Thyroid gland (tissue), 4 donors: Measurements from ENCODE around the gene TMEM119. TPM values are rescaled to one million over a fixed set of nuclear protein-coding genes. Genes with fewer than 3 reads are reported as not detected.
"Not testable (repeated sequence)": the region's sequence is repeated elsewhere in the genome, so short reads cannot be mapped to it uniquely, and the experiment has no call there.

Experiments used
- DNase-seq, 2 donors: peaks; one replicate each; pipeline ENCODE4 v3.0.0-alpha.2; 2019
- H3K27ac ChIP-seq, 3 donors: fragments of 200-600 bp; sonication (generic); 1 replicate in 2 of 3; 2 replicates in 1 of 3; pipeline ENCODE4 v1.5.1; 2016 to 2019; ENCODE audit warnings: mild to moderate bottlenecking in 1 of 3, moderate library complexity in 1 of 3
- H3K27me3 ChIP-seq: fragments of 200-600 bp; sonication (generic); one replicate; pipeline ENCODE4 v1.5.1; 2019
- H3K36me3 ChIP-seq, 2 donors: fragments of 200-600 bp; sonication (generic); one replicate each; pipeline ENCODE4 v1.5.1; 2016 to 2019
- H3K4me1 ChIP-seq, 2 donors: fragments of 200-600 bp; sonication (generic); one replicate each; pipeline ENCODE4 v1.5.1; 2017 to 2019
- H3K4me3 ChIP-seq, 3 donors: fragments of 200-600 bp; sonication (generic); replicated peaks in 1 of 3; 1 replicate in 2 of 3; 2 replicates in 1 of 3; pipeline ENCODE4 v1.5.1; 2016; ENCODE audit warnings: mild to moderate bottlenecking in 1 of 3
- H3K9me3 ChIP-seq: fragments of 200-600 bp; sonication (generic); one replicate; pipeline ENCODE4 v1.5.1; 2017
- POLR2A ChIP-seq, 2 donors: fragments of 450-650 bp; IDR thresholded peaks; one replicate each; pipeline ENCODE4 v1.6.1; 2017; ENCODE audit warnings: antibody characterized with exemption in 2 of 2, mild to moderate bottlenecking in 2 of 2, moderate library complexity in 1 of 2
- WGBS, 2 donors: methylation state at CpG; one replicate each; pipeline ENCODE4 v1.1.5; 2017; 5-methylcytosine and 5-hydroxymethylcytosine counted together
- intact Hi-C: fragments of 100-400 bp; cut with DNase I; formaldehyde crosslinking; loops from one replicate; pipeline ENCODE4 v1.15.1; 2023
- total RNA-seq, 4 donors: library from RNA; depleted of rRNA; stranded (reverse); fragments of >200 nt; gene quantifications; one replicate each; pipeline ENCODE4 v1.2.3, GENCODE V29; 2016
- TF ChIP-seq, protein P1 (sequence below), 6 experiments: fragments of 200-600 bp in 3 of 6; fragments of 450-650 bp in 3 of 6; sonication (generic) in 3 of 6; IDR thresholded peaks; one replicate each; pipeline ENCODE4 v1.5.1; 2016 to 2019; ENCODE audit warnings: antibody characterized with exemption in 6 of 6, mild to moderate bottlenecking in 2 of 6, inconsistent platforms in 1 of 6, moderate library complexity in 1 of 6

Gene TMEM119
- total RNA-seq, 4 donors from 2014 or later: 6.9 to 21.6 (median 15.3) TPM

DNA sequence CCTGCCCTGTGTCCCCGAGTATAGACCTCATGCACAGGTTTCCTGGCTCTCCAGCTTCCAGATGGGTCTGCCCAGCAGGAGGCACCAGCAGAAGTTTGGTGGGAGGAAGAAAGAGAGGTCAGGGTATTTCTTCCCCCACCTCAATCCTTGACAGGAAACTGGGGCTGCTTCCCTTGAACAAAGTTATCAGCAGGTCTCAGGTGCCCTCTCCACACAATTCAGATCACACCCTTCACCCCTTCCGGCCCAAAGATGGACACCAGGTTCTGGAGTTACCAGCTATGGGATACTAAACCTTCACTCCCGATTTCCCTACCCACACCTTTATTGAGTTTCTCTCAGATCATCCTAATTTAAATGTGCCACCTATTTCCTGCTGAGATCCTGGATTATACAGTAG lies 38.1 kb downstream of the TMEM119 start:
- no peak for TF ChIP-seq POLR2A (IDR thresholded peaks at IDR 0.05)
- TF ChIP-seq, protein P1, sequence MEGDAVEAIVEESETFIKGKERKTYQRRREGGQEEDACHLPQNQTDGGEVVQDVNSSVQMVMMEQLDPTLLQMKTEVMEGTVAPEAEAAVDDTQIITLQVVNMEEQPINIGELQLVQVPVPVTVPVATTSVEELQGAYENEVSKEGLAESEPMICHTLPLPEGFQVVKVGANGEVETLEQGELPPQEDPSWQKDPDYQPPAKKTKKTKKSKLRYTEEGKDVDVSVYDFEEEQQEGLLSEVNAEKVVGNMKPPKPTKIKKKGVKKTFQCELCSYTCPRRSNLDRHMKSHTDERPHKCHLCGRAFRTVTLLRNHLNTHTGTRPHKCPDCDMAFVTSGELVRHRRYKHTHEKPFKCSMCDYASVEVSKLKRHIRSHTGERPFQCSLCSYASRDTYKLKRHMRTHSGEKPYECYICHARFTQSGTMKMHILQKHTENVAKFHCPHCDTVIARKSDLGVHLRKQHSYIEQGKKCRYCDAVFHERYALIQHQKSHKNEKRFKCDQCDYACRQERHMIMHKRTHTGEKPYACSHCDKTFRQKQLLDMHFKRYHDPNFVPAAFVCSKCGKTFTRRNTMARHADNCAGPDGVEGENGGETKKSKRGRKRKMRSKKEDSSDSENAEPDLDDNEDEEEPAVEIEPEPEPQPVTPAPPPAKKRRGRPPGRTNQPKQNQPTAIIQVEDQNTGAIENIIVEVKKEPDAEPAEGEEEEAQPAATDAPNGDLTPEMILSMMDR (IDR thresholded peaks at IDR 0.05): no peak
- Histone ChIP-seq H3K27ac (no peak overlapping the region), H3K27me3 (no peaks in the 10 kb centered on the region), H3K9me3 (no peaks in the 10 kb centered on the region), H3K36me3 (peaks cover 0 to 6% of the 10 kb centered on the region in 2 donors), H3K4me1 (peaks cover 17 to 19% of the 10 kb centered on the region in 2 donors), H3K4me3 (peak overlapping the region in 1 of 3 donors; percentile 87)
- no peak for DNase-seq
- intact Hi-C loops: loop anchor here (2.0 to 10.0 kb wide), 2 partner anchors 43 to 245 kb away; no protein-coding TSS in a partner anchor
- WGBS, 2 donors: 56 to 59% methylated on average over 3 of the region's 3 CpGs

- no peak overlapping the region for H3K4me3 ChIP-seq
- no peaks in the 10 kb centered on the region for H3K27me3 ChIP-seq
- DNase-seq: no peak
- H3K4me1 ChIP-seq: peaks cover 17 to 19% of the 10 kb centered on the region in 2 donors
- intact Hi-C loops: loop anchor here (2.0 kb wide), 1 partner anchor 42 kb away; no protein-coding TSS in a partner anchor
- H3K36me3 ChIP-seq: peaks cover 0 to under 1% of the 10 kb centered on the region in 2 donors
- WGBS, 2 donors: 83 to 85% methylated on average over 14 of the region's 14 CpGs
- no peaks in the 10 kb centered on the region for H3K9me3 ChIP-seq
- H3K27ac ChIP-seq: no peak overlapping the region
- TF ChIP-seq, protein P1 (IDR thresholded peaks at IDR 0.05): no peak
- no peak for TF ChIP-seq POLR2A (IDR thresholded peaks at IDR 0.05)
Measured at GRCh38 chr12:108559007-108559655, 38.8 kb downstream of the TMEM119 start.

GRCh38 chr12:108555383-108555782 lies 42.5 kb downstream of the TMEM119 start:
- H3K27ac ChIP-seq, H3K4me3 ChIP-seq, H3K9me3 ChIP-seq, H3K36me3 ChIP-seq, intact Hi-C loops, H3K27me3 ChIP-seq, DNase-seq: not testable (repeated sequence)
- 90 to 94% methylated on average over 9 of the region's 9 CpGs for WGBS, 2 donors
- H3K4me1 ChIP-seq: peaks cover 12 to 14% of the 10 kb centered on the region in 2 donors

- intact Hi-C loops: no loop called here
- H3K27me3 ChIP-seq: no peaks in the 10 kb centered on the region
- no peak for DNase-seq
- H3K27ac ChIP-seq: no peak overlapping the region
- no peak overlapping the region for H3K4me3 ChIP-seq
- 89 to 94% methylated on average over 5 of the region's 5 CpGs for WGBS, 2 donors
- no peaks in the 10 kb centered on the region for H3K9me3 ChIP-seq
- H3K4me1 ChIP-seq: no peaks in the 10 kb centered on the region
- peaks cover 0 to under 1% of the 10 kb centered on the region in 2 donors for H3K36me3 ChIP-seq
- no peak for TF ChIP-seq POLR2A (IDR thresholded peaks at IDR 0.05)
- TF ChIP-seq, protein P1 (IDR thresholded peaks at IDR 0.05): no peak
Measured at GRCh38 chr12:108553799-108554198, 44.1 kb downstream of the TMEM119 start.

DNA sequence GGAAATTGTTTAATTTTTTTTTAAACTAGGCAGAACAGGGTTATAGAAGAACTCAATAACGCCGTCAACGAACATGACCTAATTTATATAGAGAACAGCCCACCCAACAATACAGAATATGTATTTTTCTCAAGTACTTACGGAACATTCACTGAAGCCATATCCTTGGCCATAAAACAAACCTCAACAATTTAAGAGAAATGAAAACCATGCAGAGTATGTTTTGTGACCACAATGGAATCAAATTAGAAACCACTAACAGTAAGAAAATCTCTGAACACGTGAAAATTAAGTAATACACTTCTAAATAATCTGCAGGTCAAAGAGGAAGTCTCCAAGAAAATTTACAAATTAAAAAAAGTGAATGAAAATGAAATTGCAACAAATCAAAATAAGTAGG lies 46.3 kb downstream of the TMEM119 start:
- TF ChIP-seq POLR2A (IDR thresholded peaks at IDR 0.05): no peak
- TF ChIP-seq, protein P1 (IDR thresholded peaks at IDR 0.05): no peak
- WGBS, 2 donors: 88 to 92% methylated on average over 5 of the region's 5 CpGs
- H3K4me1 ChIP-seq: no peaks in the 10 kb centered on the region

More for the DNA sequence above, 46.3 kb downstream of the TMEM119 start:
- Histone ChIP-seq H3K4me3 (no peak overlapping the region), H3K27me3 (no peaks in the 10 kb centered on the region), H3K27ac (no peak overlapping the region), H3K36me3 (peaks cover 9 to 22% of the 10 kb centered on the region in 2 donors), H3K9me3 (no peaks in the 10 kb centered on the region)
- DNase-seq: no peak
- intact Hi-C loops: no loop called here
